ENCODE results near the gene MAJIN.
"Not testable (repeated sequence)": the region's sequence is repeated elsewhere in the genome, so short reads cannot be mapped to it uniquely, and the experiment has no call there.

The MAJIN gene, protein sequence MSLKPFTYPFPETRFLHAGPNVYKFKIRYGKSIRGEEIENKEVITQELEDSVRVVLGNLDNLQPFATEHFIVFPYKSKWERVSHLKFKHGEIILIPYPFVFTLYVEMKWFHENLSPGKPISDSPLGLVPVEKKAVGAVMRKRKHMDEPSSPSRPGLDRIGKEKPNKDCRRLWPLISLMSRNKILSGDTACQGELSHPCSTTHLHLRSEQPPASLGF
- long read RNA-seq, donor 1, partial matches to known transcripts: 0 of 1 reads
- long read RNA-seq, donor 1, other reads (novel, unspliced or antisense): 0 of 1 reads
- long read RNA-seq, donor 2: 0 reads
- long read RNA-seq, donor 3: 0 reads
- long read RNA-seq, donor 4: 0 reads
- long read RNA-seq, donor 5: 0 reads
- long read RNA-seq, donor 6, partial matches to known transcripts: 91 of 135 reads
- long read RNA-seq, donor 6, other reads (novel, unspliced or antisense): 44 of 135 reads
- long read RNA-seq, donor 7: 0 reads
- long read RNA-seq, donor 8, partial matches to known transcripts: 39 of 107 reads
- long read RNA-seq, donor 8, other reads (novel, unspliced or antisense): 68 of 107 reads

GRCh38 chr11:64971421-64972233 is at the start of gene MAJIN:
MAJIN (minus strand) TSS chr11:64972108; CDS start chr11:64959405, 12,703 bp downstream.
- DNase-seq: peak; percentile 83

GRCh38 chr11:65021509-65021908 is 49.6 kb upstream of the MAJIN start:
- DNase-seq: no peak

- DNase-seq: no peak
Observed at GRCh38 chr11:65021003-65021402, 49.1 kb upstream of the MAJIN start.

- no peak for DNase-seq
Observed at GRCh38 chr11:65019824-65020223, 47.9 kb upstream of the MAJIN start.

- no peak for DNase-seq
Observed at GRCh38 chr11:65017937-65018336, 46.0 kb upstream of the MAJIN start.

DNA sequence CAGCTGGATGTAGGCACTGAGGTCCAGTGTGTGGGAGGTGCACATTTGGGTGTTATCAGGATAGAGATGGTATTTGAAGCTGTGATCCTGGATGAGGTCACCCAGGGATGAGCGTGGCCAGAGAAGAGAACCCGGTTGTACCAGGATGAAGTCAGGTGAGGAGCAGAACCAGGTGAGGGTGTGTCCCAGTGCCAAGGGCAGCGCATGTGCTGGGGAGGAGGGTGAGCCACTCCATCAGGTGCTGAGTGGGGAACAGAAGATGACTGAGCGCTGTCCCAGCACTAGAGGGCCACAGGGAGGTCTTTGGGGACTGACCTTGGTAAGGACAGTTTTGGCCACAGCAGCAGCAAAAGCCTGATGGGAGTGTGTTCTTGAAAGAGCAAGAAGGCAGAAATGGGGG is 44.8 kb upstream of the MAJIN start:
- no peak for DNase-seq

GRCh38 chr11:65014726-65015227 is 42.9 kb upstream of the MAJIN start:
- DNase-seq: no peak

- peak; percentile 99 for DNase-seq
Observed at GRCh38 chr11:65013888-65014725, 42.2 kb upstream of the MAJIN start, which contains the start of gene ARL2. ARL2 (plus strand) TSS chr11:65014160; CDS start chr11:65014208, 48 bp downstream.

- DNase-seq: no peak
Observed at GRCh38 chr11:65013130-65013887, 41.4 kb upstream of the MAJIN start.

DNA sequence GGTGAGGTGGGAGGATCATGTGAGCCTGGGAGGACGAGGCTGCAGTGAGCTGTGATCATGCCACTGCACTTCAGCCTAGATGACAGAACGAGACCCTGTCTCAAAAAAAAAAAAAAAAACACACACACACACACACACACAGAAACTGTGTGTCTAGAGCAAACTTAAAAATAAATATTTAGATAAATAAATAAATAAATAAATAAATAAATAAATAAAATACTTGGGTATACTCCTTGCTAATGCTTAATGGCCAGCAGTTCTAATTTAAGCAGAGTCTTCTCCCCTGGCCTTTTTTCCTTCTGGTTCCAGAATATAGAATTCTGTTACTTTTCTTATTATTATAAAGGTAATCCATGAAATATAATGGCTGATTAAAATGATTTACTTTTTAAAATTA is 37.0 kb upstream of the MAJIN start:
- DNase-seq: no peak

GRCh38 chr11:65008016-65008415 is 36.1 kb upstream of the MAJIN start:
- DNase-seq: no peak

DNA sequence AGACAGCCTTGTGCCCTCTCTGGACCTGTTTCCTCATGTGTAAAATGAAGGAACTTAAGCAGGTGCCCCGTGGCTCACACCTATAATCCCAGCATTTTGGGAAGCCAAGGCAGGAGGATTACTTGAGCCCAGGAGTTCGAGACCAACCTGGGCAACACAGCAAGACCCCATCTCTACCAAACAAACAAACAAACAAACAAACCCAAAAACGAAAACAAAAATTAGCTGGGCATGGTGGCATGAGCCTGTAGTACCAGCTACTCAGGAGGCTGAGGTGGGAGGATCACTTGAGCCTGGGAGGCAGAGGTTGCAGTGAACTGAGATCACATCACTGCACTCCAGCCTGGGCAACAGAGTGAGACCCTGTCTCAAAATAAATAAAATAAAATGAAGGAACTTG is 32.1 kb upstream of the MAJIN start:
- not testable (repeated sequence) for DNase-seq

- no peak for DNase-seq
Observed at GRCh38 chr11:65003282-65003681, 31.4 kb upstream of the MAJIN start.

GRCh38 chr11:65002706-65003105 is 30.8 kb upstream of the MAJIN start:
- DNase-seq: no peak

DNA sequence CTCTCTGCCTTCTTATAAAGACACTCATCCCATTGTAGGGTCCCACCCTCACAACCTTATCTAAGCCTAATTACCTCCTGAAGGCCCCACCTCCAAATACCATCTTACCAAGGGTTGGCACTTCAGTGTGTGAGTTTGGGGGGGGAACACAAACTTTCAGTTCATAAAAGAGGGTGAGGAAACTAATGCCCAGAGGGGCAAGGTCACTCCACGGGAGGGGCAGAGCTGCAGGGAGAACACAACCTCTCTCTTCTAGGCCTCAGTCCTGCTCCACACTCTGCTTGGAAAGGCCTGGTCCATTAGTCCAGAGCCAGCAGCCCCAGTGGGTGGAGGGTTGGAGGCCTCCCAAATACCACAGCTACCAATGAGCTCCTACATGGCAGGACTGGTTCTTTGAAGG is 27.6 kb upstream of the MAJIN start:
- DNase-seq: no peak

DNA sequence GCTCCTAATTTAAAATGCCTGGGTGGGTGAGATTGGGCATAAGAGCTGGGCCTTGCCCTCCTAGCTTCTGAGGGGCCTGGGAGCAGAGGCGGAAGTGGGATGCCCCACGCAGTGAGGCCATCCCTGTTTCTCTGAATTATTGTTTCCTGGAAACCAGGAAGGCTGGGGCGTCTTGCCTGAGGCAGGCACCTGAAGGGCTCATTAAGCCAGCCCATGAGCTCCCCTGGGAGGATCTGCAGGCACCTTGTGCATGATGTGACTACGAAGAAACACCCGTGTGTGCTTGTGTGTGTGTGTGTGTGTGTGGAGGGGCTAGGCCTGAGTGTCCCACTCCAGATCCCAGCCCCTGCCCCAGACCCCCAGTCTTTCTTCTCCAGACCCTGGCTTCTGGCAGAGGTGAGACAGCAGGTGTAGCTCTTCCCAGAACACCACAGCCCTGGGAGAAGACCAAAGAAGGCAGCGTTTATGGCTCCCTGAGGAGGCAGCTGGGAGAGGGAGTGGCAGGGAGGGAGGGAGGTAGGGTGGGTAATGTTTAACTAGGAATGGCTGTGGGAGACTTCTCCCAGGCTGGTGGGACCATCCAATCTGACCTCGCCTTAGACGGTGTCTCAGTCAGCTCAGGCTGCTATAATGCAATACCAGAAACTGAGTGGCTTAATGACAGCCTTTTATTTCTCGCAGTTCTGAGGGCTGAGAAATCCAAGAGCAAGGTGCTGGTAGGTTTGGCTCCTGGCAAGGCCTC is 27.0 kb upstream of the MAJIN start:
- DNase-seq: peak; percentile 36

DNA sequence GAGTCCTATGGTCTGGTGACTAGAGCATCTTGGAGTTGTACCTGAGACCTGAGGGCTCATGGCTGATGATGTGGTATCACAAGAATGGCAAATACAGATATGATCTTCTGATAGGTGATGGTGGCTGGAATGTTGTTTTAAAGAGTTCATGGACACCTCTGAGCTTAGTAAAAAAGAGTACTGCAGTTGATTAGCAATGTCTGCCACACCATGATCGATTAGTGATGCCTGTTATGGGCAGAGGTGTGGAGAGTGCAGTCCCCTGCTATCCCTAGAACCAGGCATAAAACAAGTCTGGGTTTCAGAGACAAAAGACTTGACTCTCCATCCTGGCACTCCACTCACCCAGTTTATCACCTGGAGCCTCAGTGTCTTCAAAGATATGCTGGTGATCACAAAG is 26.2 kb upstream of the MAJIN start:
- no peak for DNase-seq

DNA sequence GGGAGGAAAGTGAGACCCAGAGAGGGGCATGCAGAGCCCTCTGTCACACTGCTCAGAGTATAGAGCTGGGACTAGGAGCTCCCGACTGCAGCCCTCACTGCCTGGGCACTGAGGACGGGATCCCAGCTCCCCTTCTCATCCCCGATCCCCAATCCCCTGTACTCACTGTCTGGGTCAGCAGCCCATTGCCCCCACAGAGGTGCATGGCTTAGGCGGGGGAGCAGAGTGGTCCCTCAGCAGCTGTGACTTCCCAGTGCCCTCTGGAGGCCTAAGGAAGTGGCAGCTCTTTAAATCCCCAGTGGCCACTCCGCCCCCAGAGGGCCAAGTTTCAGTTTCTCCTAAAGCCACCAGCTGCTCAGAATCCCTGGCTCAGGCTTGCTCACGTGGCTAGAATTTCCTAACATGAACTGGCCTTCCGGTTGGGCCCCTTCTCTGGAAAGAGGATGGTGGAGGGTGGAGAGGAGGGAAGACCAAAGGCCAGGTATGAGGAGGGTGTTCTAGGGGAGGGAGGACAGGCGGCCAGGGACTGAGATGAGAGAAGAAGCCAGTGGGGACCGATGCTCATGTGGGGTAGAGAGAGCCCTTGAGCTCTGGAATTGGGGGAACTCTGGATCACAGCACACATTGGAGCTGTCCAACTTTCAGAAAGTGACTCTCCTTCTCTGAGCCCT is 24.9 kb upstream of the MAJIN start, which contains the start of gene BATF2:
BATF2 (minus strand) TSS at position 262 of the 671 bp plus-strand sequence; CDS start at position 205, 57 bp downstream.
- peak; percentile 52 for DNase-seq

DNA sequence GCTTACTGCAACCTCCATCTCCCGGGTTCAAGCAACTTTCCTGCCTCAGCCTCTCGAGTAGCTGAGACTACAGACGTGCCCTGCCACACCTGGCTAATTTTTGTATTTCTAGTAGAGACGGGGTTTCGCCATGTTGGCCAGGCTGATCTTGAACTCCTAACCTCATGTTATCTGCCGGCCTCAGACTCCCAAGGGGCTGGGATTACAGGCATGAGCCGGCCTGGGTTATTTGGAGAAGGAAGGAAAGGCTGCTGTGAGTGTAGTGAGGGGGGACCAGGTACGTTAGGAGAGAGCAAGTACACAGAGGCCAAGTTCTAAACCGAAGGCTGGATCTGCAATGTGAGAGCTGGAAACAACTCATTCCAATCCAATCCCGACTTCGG is 24.4 kb upstream of the MAJIN start:
- DNase-seq: no peak

DNA sequence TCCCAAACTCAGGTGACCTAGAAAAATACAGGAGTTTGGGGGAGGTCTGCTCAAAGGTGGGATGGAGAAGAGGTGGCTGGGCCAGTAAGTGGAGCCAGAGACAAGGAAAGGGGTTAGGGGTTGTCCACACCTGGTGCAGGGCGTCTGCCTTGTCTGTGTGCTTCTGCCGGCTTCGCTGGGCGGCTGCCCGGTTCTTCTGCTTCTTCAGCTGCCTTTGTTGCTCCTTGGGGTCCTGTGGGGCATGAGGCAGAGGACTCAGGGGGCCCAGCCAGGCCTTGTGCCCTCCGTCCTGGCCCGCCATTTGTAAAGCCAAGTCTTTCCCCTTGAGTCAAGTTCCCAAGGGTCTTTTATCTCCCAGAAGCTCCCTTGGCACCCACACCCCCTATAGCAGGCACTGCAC is 22.4 kb upstream of the MAJIN start:
- DNase-seq: no peak

Measured in right kidney (tissue), 9 donors.